CD14-positive monocyte (primary cell): Measurements from ENCODE around the gene LRRN3. TPM values are rescaled to one million over a fixed set of nuclear protein-coding genes. Genes with fewer than 3 reads are reported as not detected.

Source experiments
- DNase-seq, 3 donors: peaks; one replicate each; pipeline ENCODE4 v3.0.0-alpha.2; 2011 to 2022
- H2AFZ ChIP-seq: 2 replicates; pipeline ENCODE4 v1.6.0; 2012; ENCODE audit warnings: mild to moderate bottlenecking, low read depth, low read length, inconsistent platforms; ENCODE audit not compliant: insufficient read depth, poor library complexity, severe bottlenecking
- H3K27ac ChIP-seq, 2 donors: 1 replicate in 1 of 2; 2 replicates in 1 of 2; pipeline ENCODE4 v1.5.1; 2012 to 2013; ENCODE audit warnings: low read length in 2 of 2, control low read depth in 1 of 2, inconsistent platforms in 1 of 2, low read depth in 1 of 2, mild to moderate bottlenecking in 1 of 2
- H3K27me3 ChIP-seq, 2 donors: one replicate each; pipeline versions ENCODE4 v1.6.0 to v1.6.1; 2011 to 2013; ENCODE audit warnings: low read length in 2 of 2; ENCODE audit not compliant: control insufficient read depth in 2 of 2, insufficient read depth in 2 of 2
- H3K36me3 ChIP-seq, 2 donors: replicated peaks in 1 of 2; 1 replicate in 1 of 2; 2 replicates in 1 of 2; pipeline versions ENCODE4 v1.5.1 to v1.6.1; 2012 to 2013; ENCODE audit warnings: low read length in 2 of 2, control low read depth in 1 of 2, inconsistent platforms in 1 of 2, mild to moderate bottlenecking in 1 of 2; ENCODE audit not compliant: insufficient read depth in 2 of 2, control insufficient read depth in 1 of 2
- H3K4me1 ChIP-seq, 2 donors: 1 replicate in 1 of 2; 2 replicates in 1 of 2; pipeline versions ENCODE4 v1.5.1 to v1.6.1; 2012 to 2013; ENCODE audit warnings: low read length in 2 of 2, control low read depth in 1 of 2, inconsistent platforms in 1 of 2, mild to moderate bottlenecking in 1 of 2, moderate library complexity in 1 of 2; ENCODE audit not compliant: insufficient read depth in 2 of 2, control insufficient read depth in 1 of 2
- H3K4me2 ChIP-seq: replicated peaks from 2 replicates; pipeline ENCODE3; 2012; ENCODE audit warnings: low read length, moderate library complexity, mild to moderate bottlenecking; ENCODE audit not compliant: poor library complexity, severe bottlenecking; ENCODE audit errors: extremely low read depth
- H3K4me3 ChIP-seq, 3 experiments: fragments of 200-600 bp in 1 of 3; sonication (generic) in 1 of 3; replicated peaks in 1 of 3; 1 replicate in 2 of 3; 2 replicates in 1 of 3; pipeline ENCODE4 v1.5.1; 2011 to 2013; ENCODE audit warnings: low read length in 3 of 3, mild to moderate bottlenecking in 3 of 3, control low read depth in 2 of 3, low read depth in 2 of 3, inconsistent platforms in 1 of 3, moderate library complexity in 1 of 3
- H3K79me2 ChIP-seq: 2 replicates; pipeline ENCODE4 v1.6.0; 2012; ENCODE audit warnings: mild to moderate bottlenecking, control low read depth, inconsistent platforms, low read length, moderate library complexity; ENCODE audit not compliant: insufficient read depth
- H3K9ac ChIP-seq: 2 replicates; pipeline ENCODE4 v1.6.0; 2017; ENCODE audit warnings: low read length, mild to moderate bottlenecking; ENCODE audit not compliant: insufficient read depth, poor library complexity, severe bottlenecking
- H3K9me3 ChIP-seq, 2 donors: replicated peaks in 1 of 2; 1 replicate in 1 of 2; 2 replicates in 1 of 2; pipeline versions ENCODE4 v1.5.1 to v1.6.1; 2012 to 2013; ENCODE audit warnings: low read length in 2 of 2, control low read depth in 1 of 2; ENCODE audit not compliant: control insufficient read depth in 1 of 2, insufficient read depth in 1 of 2
- H4K20me1 ChIP-seq: 2 replicates; pipeline ENCODE4 v1.6.0; 2012; ENCODE audit warnings: mild to moderate bottlenecking, low read length, control low read depth, moderate library complexity; ENCODE audit not compliant: insufficient read depth
- H3K27ac Mint-ChIP-seq, 7 donors: one replicate each; pipeline ENCODE4 v1.8.0; 2020; ENCODE audit warnings: mild to moderate bottlenecking in 7 of 7, mixed read lengths in 7 of 7, moderate library complexity in 6 of 7, inconsistent platforms in 2 of 7
- H3K27me3 Mint-ChIP-seq, 3 donors: one replicate each; pipeline ENCODE4 v1.8.0; 2021 to 2022; ENCODE audit warnings: low read depth in 3 of 3, mild to moderate bottlenecking in 3 of 3, mixed read lengths in 3 of 3, moderate library complexity in 3 of 3, inconsistent platforms in 1 of 3
- H3K36me3 Mint-ChIP-seq, 2 donors: one replicate each; pipeline ENCODE4 v1.8.0; 2020; ENCODE audit warnings: mixed read lengths in 2 of 2, inconsistent platforms in 1 of 2, mild to moderate bottlenecking in 1 of 2
- H3K4me1 Mint-ChIP-seq: one replicate; pipeline ENCODE4 v1.8.0; 2020; ENCODE audit warnings: mild to moderate bottlenecking, mixed read lengths
- H3K4me3 Mint-ChIP-seq, 2 donors: one replicate each; pipeline ENCODE4 v1.8.0; 2020; ENCODE audit warnings: mild to moderate bottlenecking in 2 of 2, mixed read lengths in 2 of 2, moderate library complexity in 1 of 2
- H3K9me3 Mint-ChIP-seq, 7 donors: one replicate each; pipeline ENCODE4 v1.8.0; 2020 to 2022; ENCODE audit warnings: mixed read lengths in 7 of 7, mild to moderate bottlenecking in 6 of 7, moderate library complexity in 6 of 7, inconsistent platforms in 2 of 7
- WGBS: methylation state at CpG from one replicate; pipeline ENCODE4 v1.1.5; 2013; ENCODE audit warnings: missing lambda C conversion rate; ENCODE audit not compliant: insufficient coverage; 5-methylcytosine and 5-hydroxymethylcytosine counted together
- intact Hi-C, 2 donors: fragments of 100-400 bp; cut with micrococcal nuclease; formaldehyde crosslinking; loops; one replicate each; pipeline versions ENCODE4 v1.15.0 to v1.15.1; 2023
- polyA plus RNA-seq, 3 donors: library from polyadenylated mRNA; depleted of rRNA in 1 of 3; unstranded in 2 of 3; stranded (reverse) in 1 of 3; fragments of 300-500 nt in 2 of 3; fragments of >200 nt in 1 of 3; fragmentation: Illumina TruSeq in 2 of 3; gene quantifications; 1 replicate in 2 of 3; 2 replicates in 1 of 3; pipeline ENCODE4 v1.2.3, GENCODE V29; 2012 to 2021
- TF ChIP-seq, protein P1 (sequence below): fragments of 200-600 bp; IDR thresholded peaks from one replicate; pipeline ENCODE4 v1.8.0; 2022; ENCODE audit warnings: antibody characterized with exemption, mild to moderate bottlenecking

The LRRN3 gene
- polyA plus RNA-seq, 3 donors, result 0.12 to 0.22 TPM; not detected in 1

DNA sequence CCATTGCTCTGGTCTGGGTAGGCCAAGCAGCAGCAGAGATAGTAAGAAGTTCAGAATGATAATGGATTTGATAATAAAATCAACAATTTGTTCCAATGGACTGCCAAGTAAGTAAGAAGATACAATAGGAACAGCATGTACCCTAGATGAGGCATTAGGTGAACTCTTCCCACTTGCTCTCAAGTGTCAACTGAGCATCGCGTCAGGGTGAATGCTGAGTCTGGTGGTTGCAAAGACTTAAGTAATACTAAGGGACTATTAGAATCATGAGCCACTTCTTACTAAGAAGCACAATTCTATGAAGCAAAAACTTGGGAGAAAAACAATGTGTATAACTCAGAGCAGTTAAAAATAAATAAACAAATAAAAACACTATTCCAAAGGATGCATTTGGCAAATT is 54.5 kb downstream of the LRRN3 start:
- no peak overlapping the region for H3K4me3 Mint-ChIP-seq
- no peak overlapping the region for H3K27ac Mint-ChIP-seq
- Histone ChIP-seq H3K4me1 (no peaks in the 10 kb centered on the region), H4K20me1 (no peaks in the 10 kb centered on the region), H3K9ac (no peak overlapping the region), H3K27me3 (no peaks in the 10 kb centered on the region), H3K79me2 (no peaks in the 10 kb centered on the region), H2AFZ (no peak overlapping the region), H3K4me3 (no peak overlapping the region), H3K27ac (no peak overlapping the region), H3K36me3 (no peaks in the 10 kb centered on the region), H3K4me2 (no peak overlapping the region), H3K9me3 (no peaks in the 10 kb centered on the region)
- no peaks in the 10 kb centered on the region for H3K4me1 Mint-ChIP-seq
- peaks cover 0 to 2% (median 0%) of the 10 kb centered on the region in 7 donors for H3K9me3 Mint-ChIP-seq
- TF ChIP-seq, protein P1, sequence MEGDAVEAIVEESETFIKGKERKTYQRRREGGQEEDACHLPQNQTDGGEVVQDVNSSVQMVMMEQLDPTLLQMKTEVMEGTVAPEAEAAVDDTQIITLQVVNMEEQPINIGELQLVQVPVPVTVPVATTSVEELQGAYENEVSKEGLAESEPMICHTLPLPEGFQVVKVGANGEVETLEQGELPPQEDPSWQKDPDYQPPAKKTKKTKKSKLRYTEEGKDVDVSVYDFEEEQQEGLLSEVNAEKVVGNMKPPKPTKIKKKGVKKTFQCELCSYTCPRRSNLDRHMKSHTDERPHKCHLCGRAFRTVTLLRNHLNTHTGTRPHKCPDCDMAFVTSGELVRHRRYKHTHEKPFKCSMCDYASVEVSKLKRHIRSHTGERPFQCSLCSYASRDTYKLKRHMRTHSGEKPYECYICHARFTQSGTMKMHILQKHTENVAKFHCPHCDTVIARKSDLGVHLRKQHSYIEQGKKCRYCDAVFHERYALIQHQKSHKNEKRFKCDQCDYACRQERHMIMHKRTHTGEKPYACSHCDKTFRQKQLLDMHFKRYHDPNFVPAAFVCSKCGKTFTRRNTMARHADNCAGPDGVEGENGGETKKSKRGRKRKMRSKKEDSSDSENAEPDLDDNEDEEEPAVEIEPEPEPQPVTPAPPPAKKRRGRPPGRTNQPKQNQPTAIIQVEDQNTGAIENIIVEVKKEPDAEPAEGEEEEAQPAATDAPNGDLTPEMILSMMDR, result no peak
- H3K36me3 Mint-ChIP-seq, result peaks cover 0 to 3% of the 10 kb centered on the region in 2 donors
- H3K27me3 Mint-ChIP-seq, result no peaks in the 10 kb centered on the region
- intact Hi-C loops, result no loop called here
- no peak for DNase-seq
- no CpG with 5 or more reads among the region's 2 CpGs for WGBS

DNA sequence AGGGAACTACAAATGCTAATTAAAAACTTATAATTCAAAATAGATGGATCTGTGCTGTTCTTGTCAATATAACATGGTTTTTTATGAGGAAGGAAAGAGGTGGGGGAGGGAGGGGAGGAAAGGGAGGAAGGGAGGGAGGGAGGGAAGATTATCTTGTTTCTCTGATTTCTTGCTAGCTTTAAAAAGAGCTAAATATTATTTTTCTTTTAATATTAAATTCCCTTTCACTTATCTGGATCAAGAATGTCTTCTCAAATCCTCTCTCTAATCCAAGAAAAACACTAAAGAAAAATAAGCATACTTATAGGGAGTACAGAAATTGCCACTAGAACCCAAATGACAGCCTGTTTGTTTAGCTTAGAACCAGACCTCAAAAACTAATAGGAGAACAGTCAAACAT is 55.2 kb downstream of the LRRN3 start:
- TF ChIP-seq, protein P1, result no peak
- no peak overlapping the region for H3K4me3 Mint-ChIP-seq
- Histone ChIP-seq H2AFZ (no peak overlapping the region), H3K4me3 (no peak overlapping the region), H3K36me3 (no peaks in the 10 kb centered on the region), H3K4me1 (no peaks in the 10 kb centered on the region), H3K79me2 (no peaks in the 10 kb centered on the region), H3K9ac (no peak overlapping the region), H4K20me1 (no peaks in the 10 kb centered on the region), H3K4me2 (no peak overlapping the region), H3K27me3 (no peaks in the 10 kb centered on the region), H3K9me3 (no peaks in the 10 kb centered on the region), H3K27ac (no peak overlapping the region)
- H3K27me3 Mint-ChIP-seq, result no peaks in the 10 kb centered on the region
- no peaks in the 10 kb centered on the region for H3K4me1 Mint-ChIP-seq
- intact Hi-C loops, result no loop called here
- peaks cover 0 to 3% of the 10 kb centered on the region in 2 donors for H3K36me3 Mint-ChIP-seq
- DNase-seq, result no peak
- H3K9me3 Mint-ChIP-seq, result peaks cover 0 to 2% (median 0%) of the 10 kb centered on the region in 7 donors
- no peak overlapping the region for H3K27ac Mint-ChIP-seq
